GM21528 (cell line): ENCODE data around the gene HOXD3.

Experiments used
- ATAC-seq: cut with Tn5 transposase; IDR thresholded peaks from one replicate; pipeline ENCODE4 v1.9.1; 2021; ENCODE audit warnings: mild to moderate bottlenecking, moderate library complexity; ENCODE audit not compliant: unreplicated experiment, low FRiP score

Gene HOXD3

DNA sequence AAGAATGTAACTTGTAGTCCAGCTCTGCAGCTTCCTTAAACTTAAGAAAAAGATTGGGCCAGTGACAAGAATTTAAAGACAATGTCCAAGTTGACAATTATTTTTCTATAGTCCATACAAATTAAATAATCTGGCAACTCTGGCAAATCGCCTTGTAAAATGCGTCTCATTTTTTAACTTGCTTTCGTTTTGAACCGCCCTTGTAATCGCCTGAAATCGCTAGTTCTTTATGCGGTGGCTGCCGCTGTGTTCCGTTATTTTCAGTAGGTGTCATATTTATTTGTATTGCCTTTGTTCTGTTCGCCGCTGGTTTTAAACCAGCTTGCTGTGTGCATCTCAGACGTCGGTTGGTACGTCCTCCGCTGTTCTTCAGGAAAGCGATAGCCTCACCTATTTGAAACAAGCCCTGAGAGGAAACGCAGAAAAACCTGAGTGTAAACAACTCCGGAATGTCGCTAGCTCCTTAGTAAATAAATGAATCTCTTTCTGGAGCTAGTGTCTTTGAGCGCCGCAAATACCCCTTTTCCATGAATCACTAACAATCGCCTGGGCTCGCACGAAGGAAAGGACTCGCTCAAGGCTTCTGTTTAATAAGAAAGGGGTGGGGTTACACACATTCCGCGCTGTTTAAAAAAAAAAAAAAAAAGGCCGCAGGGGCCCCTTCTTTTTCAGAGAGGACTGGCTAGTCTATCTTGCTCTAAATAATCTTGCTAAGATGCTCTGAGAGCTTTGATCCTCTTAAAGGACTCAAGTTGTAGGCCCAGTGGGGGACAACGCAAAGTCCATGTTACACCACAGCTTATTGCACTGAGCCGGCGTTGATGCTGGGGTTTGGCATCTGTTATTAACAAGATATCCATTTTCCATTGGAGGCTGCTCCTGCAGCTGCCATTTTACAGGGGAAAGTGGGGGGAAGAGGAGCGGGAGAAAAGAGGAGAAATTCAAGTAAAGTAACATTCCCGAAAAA is 24.6 kb upstream of the HOXD3 start:
- ATAC-seq, result no peak

DNA sequence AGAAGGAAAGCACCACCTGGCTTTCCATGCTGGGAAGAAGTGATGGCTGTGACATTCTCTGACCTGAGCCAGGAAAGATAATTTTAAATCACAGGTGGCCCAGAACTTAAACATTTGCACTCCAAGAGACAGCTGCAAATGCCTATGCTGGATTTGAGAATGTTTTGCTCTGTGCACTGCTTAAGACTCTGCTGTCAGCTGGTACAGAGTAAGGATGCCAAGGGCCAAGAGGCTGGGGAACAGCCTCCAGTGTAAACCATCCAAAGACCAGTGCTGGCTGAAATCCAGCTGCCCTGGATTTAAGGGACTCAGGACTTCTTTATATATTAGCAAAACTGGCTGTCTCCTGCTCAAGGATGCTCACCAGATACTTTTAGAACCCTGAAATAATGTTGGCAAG is 23.7 kb upstream of the HOXD3 start:
- ATAC-seq, result no peak

GRCh38 chr2:176134035-176134434 is 23.1 kb upstream of the HOXD3 start:
- ATAC-seq, result no peak

- no peak for ATAC-seq
Measured at GRCh38 chr2:176135035-176135440, 22.1 kb upstream of the HOXD3 start.

GRCh38 chr2:176136374-176137251 is 20.5 kb upstream of the HOXD3 start:
- ATAC-seq, result no peak

- ATAC-seq, result no peak
Measured at GRCh38 chr2:176137252-176137580, 19.9 kb upstream of the HOXD3 start.

DNA sequence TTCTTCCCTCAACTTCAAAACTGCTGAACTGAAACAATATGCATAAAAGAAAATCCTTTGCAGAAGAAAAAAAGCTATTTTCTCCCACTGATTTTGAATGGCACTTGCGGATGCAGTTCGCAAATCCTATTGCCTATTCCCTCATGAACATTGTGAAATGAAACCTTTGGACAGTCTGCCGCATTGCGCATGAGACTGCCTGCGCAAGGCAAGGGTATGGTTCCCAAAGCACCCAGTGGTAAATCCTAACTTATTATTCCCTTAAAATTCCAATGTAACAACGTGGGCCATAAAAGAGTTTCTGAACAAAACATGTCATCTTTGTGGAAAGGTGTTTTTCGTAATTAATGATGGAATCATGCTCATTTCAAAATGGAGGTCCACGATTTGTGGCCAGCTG is 19.2 kb upstream of the HOXD3 start:
- no peak for ATAC-seq

DNA sequence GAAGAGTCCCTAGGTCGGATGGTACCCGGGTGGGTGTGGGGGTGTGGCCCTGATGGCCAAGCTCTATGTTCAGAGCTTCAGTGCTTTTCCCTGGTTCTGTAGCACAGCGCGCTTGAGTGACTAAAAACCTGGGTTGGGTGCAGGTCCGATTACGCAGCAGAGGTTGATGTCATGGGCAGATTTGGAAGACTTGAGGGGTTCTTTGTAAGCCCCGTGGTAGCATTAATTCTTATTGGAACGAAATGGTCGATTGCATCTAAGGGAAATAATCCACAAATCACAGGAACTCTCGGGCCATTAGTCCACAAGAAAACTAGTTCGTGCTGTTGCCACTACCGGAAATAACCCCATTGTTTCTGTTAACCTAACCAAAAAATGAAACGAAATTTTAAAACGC is 18.6 kb upstream of the HOXD3 start:
- no peak for ATAC-seq

DNA sequence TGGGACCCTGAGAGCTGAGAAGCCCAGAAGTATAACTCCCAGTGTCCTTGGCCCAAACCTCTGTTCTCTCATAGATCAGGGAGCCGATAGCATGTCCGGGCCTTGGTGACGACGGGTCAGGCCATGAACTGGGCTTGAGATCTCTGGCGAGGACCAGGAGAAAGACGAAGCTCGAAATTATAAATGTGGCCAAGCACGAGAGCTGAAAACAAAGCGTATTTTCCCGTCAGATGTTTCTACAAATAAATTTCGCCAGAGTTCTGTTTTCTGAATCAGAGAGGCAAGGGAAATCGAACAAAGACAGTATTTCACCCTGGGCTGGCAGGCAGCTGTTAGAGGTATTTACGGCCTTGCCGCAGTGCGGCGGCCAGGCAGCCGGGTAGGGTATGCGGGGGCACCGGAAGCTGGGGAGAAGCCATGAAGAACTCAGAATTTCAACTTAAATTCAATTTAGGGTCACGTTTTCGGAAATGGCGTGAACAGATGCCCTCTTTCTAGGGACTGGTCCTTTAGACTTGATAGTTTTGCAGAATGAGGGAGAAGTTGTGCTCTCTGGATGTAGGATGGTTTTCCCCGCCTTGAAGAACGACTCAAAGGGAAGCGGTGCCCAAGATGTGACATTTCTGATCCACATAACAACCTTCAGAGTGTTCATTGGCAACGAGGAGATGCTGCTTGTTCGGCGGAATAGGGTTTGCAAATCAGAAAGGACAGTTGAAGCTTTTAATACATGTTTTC is 18.0 kb upstream of the HOXD3 start:
- ATAC-seq, result no peak

- ATAC-seq, result no peak
Measured at GRCh38 chr2:176139661-176140512, 17.2 kb upstream of the HOXD3 start.

GRCh38 chr2:176140513-176141317 is 16.4 kb upstream of the HOXD3 start:
- peak; percentile 95 for ATAC-seq

DNA sequence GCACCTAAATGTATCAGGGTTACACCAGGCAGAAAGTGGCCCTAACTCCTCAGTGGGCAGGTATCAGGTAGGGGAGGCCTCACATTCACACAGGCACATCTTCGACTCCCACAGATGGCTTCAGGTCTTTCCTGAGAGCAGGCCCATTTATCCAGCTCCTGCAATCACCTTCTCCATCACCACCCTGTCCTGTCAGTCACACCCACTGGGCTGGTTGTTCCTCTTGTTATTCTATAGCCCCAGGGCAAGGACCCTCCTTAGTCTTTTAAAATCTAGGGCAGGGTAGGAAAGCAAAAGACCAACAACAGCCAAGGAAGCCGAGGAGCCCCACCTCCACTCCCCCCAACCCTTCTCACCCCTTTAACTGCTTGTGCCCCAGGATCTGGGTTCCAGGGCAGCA is 14.8 kb upstream of the HOXD3 start:
- ATAC-seq, result no peak

GRCh38 chr2:176145085-176145969 is 11.8 kb upstream of the HOXD3 start:
- ATAC-seq, result no peak

GRCh38 chr2:176146101-176146500 is 11.0 kb upstream of the HOXD3 start:
- ATAC-seq, result no peak

- no peak for ATAC-seq
Measured at GRCh38 chr2:176146645-176147044, 10.5 kb upstream of the HOXD3 start.

DNA sequence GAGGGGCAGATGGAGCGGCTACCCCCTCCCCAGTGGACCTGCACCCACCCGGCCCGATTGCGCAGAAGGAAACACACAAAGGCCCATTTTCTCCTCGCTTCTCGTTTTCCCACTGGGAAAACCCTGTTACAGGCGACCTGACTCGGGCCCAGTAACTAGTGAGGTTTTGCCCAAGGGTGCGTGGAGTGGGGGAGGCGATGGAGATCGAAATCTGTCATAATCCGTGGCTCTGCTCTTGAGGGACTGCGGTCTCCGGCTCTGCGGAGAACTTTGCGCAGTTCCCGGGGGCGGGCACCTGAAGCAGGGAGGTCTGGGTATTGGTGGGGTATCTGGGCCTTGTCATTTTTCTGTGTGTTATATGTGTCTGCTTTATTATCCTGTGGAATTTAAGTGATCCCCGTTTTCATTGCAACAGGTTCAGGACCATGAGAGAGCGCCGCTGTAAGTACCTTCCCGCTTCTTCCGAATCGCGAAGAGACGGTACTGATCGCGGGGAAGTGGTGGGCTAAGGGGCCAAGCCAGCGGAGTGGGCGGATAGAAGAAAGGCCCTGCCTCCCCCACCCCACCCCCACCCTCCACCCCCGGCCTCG is 9.8 kb upstream of the HOXD3 start:
- ATAC-seq, result no peak

DNA sequence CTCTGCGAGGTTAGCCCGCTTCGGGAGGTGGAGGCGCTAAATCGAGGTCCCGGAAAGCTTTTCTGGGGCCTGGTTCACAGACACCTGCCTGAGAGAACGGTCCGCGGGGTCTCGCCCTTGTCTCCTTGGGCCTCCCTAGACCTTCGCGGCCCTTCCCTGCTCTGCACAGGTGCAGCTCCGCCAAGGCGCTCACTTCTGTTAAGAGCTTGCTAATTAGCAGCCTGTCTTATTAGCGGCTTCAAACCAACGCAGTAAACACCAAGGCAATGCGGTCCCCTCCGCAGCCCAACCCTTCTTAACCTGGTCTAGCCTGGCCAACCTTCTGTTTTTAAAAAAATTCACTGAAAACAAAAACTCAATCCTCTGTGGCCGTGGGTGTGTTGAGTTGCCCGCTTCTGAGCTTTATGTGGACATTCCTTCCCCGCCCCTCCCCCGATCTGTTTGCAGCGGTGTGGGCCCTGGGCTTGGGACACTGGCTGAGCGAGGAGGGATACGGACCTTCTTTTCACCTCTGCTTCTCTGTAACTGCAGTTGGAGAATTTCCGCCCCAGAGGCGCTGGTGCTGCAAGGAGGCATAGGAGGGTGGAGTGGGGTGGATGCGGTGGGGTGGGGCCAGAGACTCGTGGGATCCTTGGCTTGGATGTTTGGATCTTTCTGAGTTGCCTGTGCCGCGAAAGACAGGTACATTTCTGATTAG is 9.2 kb upstream of the HOXD3 start:
- ATAC-seq, result no peak
